ENCODE data around the gene CARD19.

Gene CARD19

GRCh38 chr9:93127395-93127911, 31.4 kb downstream of the CARD19 start:
- WGBS, 2 experiments: 82 to 85% methylated on average over 8 of the region's 8 CpGs
- Histone ChIP-seq H3K27me3 (ENCODE audit: control insufficient read depth, insufficient read depth, low read length, poor library complexity, severe bottlenecking) (no peaks in the 10 kb centered on the region), H3K27ac (ENCODE audit: insufficient read depth, low read depth, low read length, poor library complexity, severe bottlenecking) (no peak overlapping the region), H3K4me1 (ENCODE audit: control insufficient read depth, insufficient read depth, low read length) (peaks cover 19% of the 10 kb centered on the region), H3K36me3 (ENCODE audit: control insufficient read depth, insufficient read depth, low read length) (no peaks in the 10 kb centered on the region), H3K4me3 (ENCODE audit: insufficient read depth, low read depth, low read length) (no peak overlapping the region), H3K9me3 (ENCODE audit: control insufficient read depth, low read length) (no peaks in the 10 kb centered on the region)

- 92 to 96% methylated on average over 14 of the region's 14 CpGs for WGBS, 2 experiments
- Histone ChIP-seq H3K9me3 (ENCODE audit: control insufficient read depth, low read length) (no peaks in the 10 kb centered on the region), H3K27ac (ENCODE audit: insufficient read depth, low read depth, low read length, poor library complexity, severe bottlenecking) (no peak overlapping the region), H3K4me3 (ENCODE audit: insufficient read depth, low read depth, low read length) (no peak overlapping the region), H3K36me3 (ENCODE audit: control insufficient read depth, insufficient read depth, low read length) (no peaks in the 10 kb centered on the region), H3K4me1 (ENCODE audit: control insufficient read depth, insufficient read depth, low read length) (peaks cover 26% of the 10 kb centered on the region), H3K27me3 (ENCODE audit: control insufficient read depth, insufficient read depth, low read length, poor library complexity, severe bottlenecking) (peaks cover 3% of the 10 kb centered on the region)
These were observed 32.1 kb downstream of the CARD19 start for GRCh38 chr9:93128011-93128714.

- WGBS, 2 experiments: 94% methylated on average over 10 of the region's 10 CpGs
- no peaks in the 10 kb centered on the region for H3K9me3 ChIP-seq (ENCODE audit: control insufficient read depth, low read length)
- peaks cover 30% of the 10 kb centered on the region for H3K4me1 ChIP-seq (ENCODE audit: control insufficient read depth, insufficient read depth, low read length)
- no peak overlapping the region for H3K27ac ChIP-seq (ENCODE audit: insufficient read depth, low read depth, low read length, poor library complexity, severe bottlenecking)
- H3K27me3 ChIP-seq (ENCODE audit: control insufficient read depth, insufficient read depth, low read length, poor library complexity, severe bottlenecking): peaks cover 9% of the 10 kb centered on the region
- no peak overlapping the region for H3K4me3 ChIP-seq (ENCODE audit: insufficient read depth, low read depth, low read length)
- H3K36me3 ChIP-seq (ENCODE audit: control insufficient read depth, insufficient read depth, low read length): no peaks in the 10 kb centered on the region
These were observed 32.8 kb downstream of the CARD19 start for GRCh38 chr9:93128715-93129224.

GRCh38 chr9:93129286-93129685, 33.3 kb downstream of the CARD19 start:
- Histone ChIP-seq H3K4me3 (ENCODE audit: insufficient read depth, low read depth, low read length) (no peak overlapping the region), H3K9me3 (ENCODE audit: control insufficient read depth, low read length) (no peaks in the 10 kb centered on the region), H3K27me3 (ENCODE audit: control insufficient read depth, insufficient read depth, low read length, poor library complexity, severe bottlenecking) (peaks cover 9% of the 10 kb centered on the region), H3K27ac (ENCODE audit: insufficient read depth, low read depth, low read length, poor library complexity, severe bottlenecking) (no peak overlapping the region), H3K4me1 (ENCODE audit: control insufficient read depth, insufficient read depth, low read length) (peaks cover 30% of the 10 kb centered on the region), H3K36me3 (ENCODE audit: control insufficient read depth, insufficient read depth, low read length) (no peaks in the 10 kb centered on the region)
- WGBS, 2 experiments: 92 to 94% methylated on average over 8 of the region's 8 CpGs

GRCh38 chr9:93129691-93130500, 33.9 kb downstream of the CARD19 start:
- WGBS, 2 experiments: 92 to 94% methylated on average over 11 of the region's 11 CpGs
- no peaks in the 10 kb centered on the region for H3K9me3 ChIP-seq (ENCODE audit: control insufficient read depth, low read length)

GRCh38 chr9:93130861-93131481, 35.0 kb downstream of the CARD19 start:
- Histone ChIP-seq H3K9me3 (ENCODE audit: control insufficient read depth, low read length) (no peaks in the 10 kb centered on the region), H3K4me3 (ENCODE audit: insufficient read depth, low read depth, low read length) (no peak overlapping the region), H3K27ac (ENCODE audit: insufficient read depth, low read depth, low read length, poor library complexity, severe bottlenecking) (no peak overlapping the region), H3K4me1 (ENCODE audit: control insufficient read depth, insufficient read depth, low read length) (peaks cover 38% of the 10 kb centered on the region), H3K27me3 (ENCODE audit: control insufficient read depth, insufficient read depth, low read length, poor library complexity, severe bottlenecking) (peaks cover 20% of the 10 kb centered on the region), H3K36me3 (ENCODE audit: control insufficient read depth, insufficient read depth, low read length) (no peaks in the 10 kb centered on the region)
- 92 to 93% methylated on average over 15 of the region's 15 CpGs for WGBS, 2 experiments

More at GRCh38 chr9:93129691-93130500, 33.9 kb downstream of the CARD19 start:
- peaks cover 13% of the 10 kb centered on the region for H3K27me3 ChIP-seq (ENCODE audit: control insufficient read depth, insufficient read depth, low read length, poor library complexity, severe bottlenecking)
- no peaks in the 10 kb centered on the region for H3K36me3 ChIP-seq (ENCODE audit: control insufficient read depth, insufficient read depth, low read length)
- H3K27ac ChIP-seq (ENCODE audit: insufficient read depth, low read depth, low read length, poor library complexity, severe bottlenecking): no peak overlapping the region
- H3K4me3 ChIP-seq (ENCODE audit: insufficient read depth, low read depth, low read length): no peak overlapping the region
- H3K4me1 ChIP-seq (ENCODE audit: control insufficient read depth, insufficient read depth, low read length): peaks cover 34% of the 10 kb centered on the region

GRCh38 chr9:93131599-93132286, 35.7 kb downstream of the CARD19 start:
- Histone ChIP-seq H3K4me1 (ENCODE audit: control insufficient read depth, insufficient read depth, low read length) (peaks cover 32% of the 10 kb centered on the region), H3K36me3 (ENCODE audit: control insufficient read depth, insufficient read depth, low read length) (no peaks in the 10 kb centered on the region), H3K4me3 (ENCODE audit: insufficient read depth, low read depth, low read length) (no peak overlapping the region), H3K27me3 (ENCODE audit: control insufficient read depth, insufficient read depth, low read length, poor library complexity, severe bottlenecking) (peaks cover 20% of the 10 kb centered on the region), H3K27ac (ENCODE audit: insufficient read depth, low read depth, low read length, poor library complexity, severe bottlenecking) (no peak overlapping the region), H3K9me3 (ENCODE audit: control insufficient read depth, low read length) (no peaks in the 10 kb centered on the region)
- 96% methylated on average over 13 of the region's 13 CpGs for WGBS, 2 experiments

GRCh38 chr9:93132287-93132927, 36.4 kb downstream of the CARD19 start:
- H3K27ac ChIP-seq (ENCODE audit: insufficient read depth, low read depth, low read length, poor library complexity, severe bottlenecking): no peak overlapping the region
- no peaks in the 10 kb centered on the region for H3K36me3 ChIP-seq (ENCODE audit: control insufficient read depth, insufficient read depth, low read length)
- H3K4me3 ChIP-seq (ENCODE audit: insufficient read depth, low read depth, low read length): no peak overlapping the region
- H3K4me1 ChIP-seq (ENCODE audit: control insufficient read depth, insufficient read depth, low read length): peaks cover 25% of the 10 kb centered on the region
- WGBS, 2 experiments: 60 to 65% methylated on average over 12 of the region's 12 CpGs
- no peaks in the 10 kb centered on the region for H3K9me3 ChIP-seq (ENCODE audit: control insufficient read depth, low read length)
- H3K27me3 ChIP-seq (ENCODE audit: control insufficient read depth, insufficient read depth, low read length, poor library complexity, severe bottlenecking): peaks cover 20% of the 10 kb centered on the region

GRCh38 chr9:93132946-93133680, 37.1 kb downstream of the CARD19 start:
- H3K4me1 ChIP-seq (ENCODE audit: control insufficient read depth, insufficient read depth, low read length): peaks cover 21% of the 10 kb centered on the region
- no peak overlapping the region for H3K27ac ChIP-seq (ENCODE audit: insufficient read depth, low read depth, low read length, poor library complexity, severe bottlenecking)
- H3K4me3 ChIP-seq (ENCODE audit: insufficient read depth, low read depth, low read length): peak overlapping the region; percentile 72

More at GRCh38 chr9:93132946-93133680, 37.1 kb downstream of the CARD19 start:
- H3K36me3 ChIP-seq (ENCODE audit: control insufficient read depth, insufficient read depth, low read length): no peaks in the 10 kb centered on the region
- no peaks in the 10 kb centered on the region for H3K9me3 ChIP-seq (ENCODE audit: control insufficient read depth, low read length)
- 42% methylated on average over 21 of the region's 21 CpGs for WGBS, 2 experiments
- H3K27me3 ChIP-seq (ENCODE audit: control insufficient read depth, insufficient read depth, low read length, poor library complexity, severe bottlenecking): peaks cover 20% of the 10 kb centered on the region
